ENCODE results near the gene MMP10.

- TF ChIP-seq, protein P1, sequence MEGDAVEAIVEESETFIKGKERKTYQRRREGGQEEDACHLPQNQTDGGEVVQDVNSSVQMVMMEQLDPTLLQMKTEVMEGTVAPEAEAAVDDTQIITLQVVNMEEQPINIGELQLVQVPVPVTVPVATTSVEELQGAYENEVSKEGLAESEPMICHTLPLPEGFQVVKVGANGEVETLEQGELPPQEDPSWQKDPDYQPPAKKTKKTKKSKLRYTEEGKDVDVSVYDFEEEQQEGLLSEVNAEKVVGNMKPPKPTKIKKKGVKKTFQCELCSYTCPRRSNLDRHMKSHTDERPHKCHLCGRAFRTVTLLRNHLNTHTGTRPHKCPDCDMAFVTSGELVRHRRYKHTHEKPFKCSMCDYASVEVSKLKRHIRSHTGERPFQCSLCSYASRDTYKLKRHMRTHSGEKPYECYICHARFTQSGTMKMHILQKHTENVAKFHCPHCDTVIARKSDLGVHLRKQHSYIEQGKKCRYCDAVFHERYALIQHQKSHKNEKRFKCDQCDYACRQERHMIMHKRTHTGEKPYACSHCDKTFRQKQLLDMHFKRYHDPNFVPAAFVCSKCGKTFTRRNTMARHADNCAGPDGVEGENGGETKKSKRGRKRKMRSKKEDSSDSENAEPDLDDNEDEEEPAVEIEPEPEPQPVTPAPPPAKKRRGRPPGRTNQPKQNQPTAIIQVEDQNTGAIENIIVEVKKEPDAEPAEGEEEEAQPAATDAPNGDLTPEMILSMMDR (conservative IDR thresholded peaks at IDR 0.05; ENCODE audit: low read depth in 2 of 2), result no peak
- TF ChIP-seq EZH2 (IDR thresholded peaks at IDR 0.05; ENCODE audit: low read depth, unreplicated experiment), result no peak
- TF ChIP-seq CREB1 (CRISPR knock-in tag; IDR thresholded peaks at IDR 0.05; ENCODE audit: low read depth), result no peak
- TF ChIP-seq EZH2phosphoT487 (IDR thresholded peaks at IDR 0.05; ENCODE audit: unreplicated experiment), result no peak
- TF ChIP-seq, protein P2, sequence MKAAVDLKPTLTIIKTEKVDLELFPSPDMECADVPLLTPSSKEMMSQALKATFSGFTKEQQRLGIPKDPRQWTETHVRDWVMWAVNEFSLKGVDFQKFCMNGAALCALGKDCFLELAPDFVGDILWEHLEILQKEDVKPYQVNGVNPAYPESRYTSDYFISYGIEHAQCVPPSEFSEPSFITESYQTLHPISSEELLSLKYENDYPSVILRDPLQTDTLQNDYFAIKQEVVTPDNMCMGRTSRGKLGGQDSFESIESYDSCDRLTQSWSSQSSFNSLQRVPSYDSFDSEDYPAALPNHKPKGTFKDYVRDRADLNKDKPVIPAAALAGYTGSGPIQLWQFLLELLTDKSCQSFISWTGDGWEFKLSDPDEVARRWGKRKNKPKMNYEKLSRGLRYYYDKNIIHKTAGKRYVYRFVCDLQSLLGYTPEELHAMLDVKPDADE (IDR thresholded peaks at IDR 0.05), result no peak
- no peak for TF ChIP-seq ZNF114 (CRISPR knock-in tag; IDR thresholded peaks at IDR 0.05)
- no peak for TF ChIP-seq NANOG (IDR thresholded peaks at IDR 0.05; ENCODE audit: borderline replicate concordance)
- no peak for TF ChIP-seq REST (IDR thresholded peaks at IDR 0.05; ENCODE audit: unreplicated experiment)
- no peak for TF ChIP-seq JUNB (IDR thresholded peaks at IDR 0.05; ENCODE audit: unreplicated experiment)
- no peak for TF ChIP-seq POLR2AphosphoS5 (IDR thresholded peaks at IDR 0.05; ENCODE audit: low read depth)
- no peak for TF ChIP-seq ZNF331 (CRISPR knock-in tag; IDR thresholded peaks at IDR 0.05; ENCODE audit: low read depth)
- TF ChIP-seq STAT1 (IDR thresholded peaks at IDR 0.05; ENCODE audit: unreplicated experiment), result no peak
These were observed 19.9 kb downstream of the MMP10 start for GRCh38 chr11:102760344-102761035.

Data from GM23338 (cell line).